Measurements from ENCODE around the gene MACROD2.

MACROD2 gene

DNA sequence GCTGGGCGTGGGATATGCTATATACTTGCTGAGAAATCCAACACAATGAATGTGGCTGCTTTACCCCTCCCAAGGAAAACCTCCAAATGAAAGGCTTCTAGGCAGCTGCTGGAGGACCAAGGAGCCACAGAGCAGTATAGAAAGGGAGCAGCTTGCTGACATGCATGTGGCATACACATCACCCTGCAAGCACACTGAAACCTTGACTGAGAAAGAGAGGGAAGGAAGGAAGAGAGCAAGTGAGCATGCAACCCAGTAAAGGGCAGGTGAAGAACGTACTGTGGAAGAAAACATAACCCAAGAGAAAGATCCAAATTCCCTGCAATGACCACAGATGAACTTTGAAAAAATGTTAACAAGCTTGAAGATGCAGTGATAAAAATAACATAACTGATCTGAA is 2034.9 kb downstream of the MACROD2 start:
- Mint-ChIP-seq H3K27me3 (ENCODE audit: low read depth) (no peaks in the 10 kb centered on the region), H3K9me3 (no peaks in the 10 kb centered on the region), H3K36me3 (ENCODE audit: low read depth) (no peaks in the 10 kb centered on the region), H3K4me3 (no peak overlapping the region), H3K4me1 (ENCODE audit: low read depth) (no peaks in the 10 kb centered on the region), H3K27ac (no peak overlapping the region)

DNA sequence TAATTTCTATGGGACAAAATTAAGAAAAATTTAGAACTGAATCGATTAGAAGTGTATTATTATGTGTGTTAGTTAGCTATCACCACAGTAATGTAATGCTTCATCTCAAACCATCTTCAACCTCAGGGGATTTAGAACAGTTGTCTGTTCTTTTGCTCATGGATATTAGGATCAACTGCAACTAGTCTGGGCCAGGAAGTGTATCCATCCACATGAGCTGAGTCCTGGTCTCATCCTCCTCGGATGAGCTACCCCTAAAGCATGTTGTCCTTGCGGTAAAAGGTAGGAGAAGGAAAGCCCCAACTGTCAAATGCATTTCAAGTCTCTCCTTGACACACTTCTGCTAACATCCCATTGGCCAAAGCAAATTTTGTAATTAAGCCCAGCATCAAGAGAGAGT is 2040.3 kb downstream of the MACROD2 start:
- H3K4me1 Mint-ChIP-seq (ENCODE audit: low read depth): no peaks in the 10 kb centered on the region
- H3K9me3 Mint-ChIP-seq: no peaks in the 10 kb centered on the region
- no peak overlapping the region for H3K27ac Mint-ChIP-seq
- H3K36me3 Mint-ChIP-seq (ENCODE audit: low read depth): no peaks in the 10 kb centered on the region
- H3K4me3 Mint-ChIP-seq: no peak overlapping the region
- no peaks in the 10 kb centered on the region for H3K27me3 Mint-ChIP-seq (ENCODE audit: low read depth)

GRCh38 chr20:16036331-16036730 is 2041.0 kb downstream of the MACROD2 start:
- Mint-ChIP-seq H3K36me3 (ENCODE audit: low read depth) (no peaks in the 10 kb centered on the region), H3K27me3 (ENCODE audit: low read depth) (no peaks in the 10 kb centered on the region), H3K9me3 (no peaks in the 10 kb centered on the region), H3K4me3 (no peak overlapping the region), H3K27ac (no peak overlapping the region), H3K4me1 (ENCODE audit: low read depth) (no peaks in the 10 kb centered on the region)

GRCh38 chr20:16040742-16041141 is 2045.4 kb downstream of the MACROD2 start:
- H3K4me1 Mint-ChIP-seq (ENCODE audit: low read depth): no peaks in the 10 kb centered on the region
- no peaks in the 10 kb centered on the region for H3K27me3 Mint-ChIP-seq (ENCODE audit: low read depth)
- H3K36me3 Mint-ChIP-seq (ENCODE audit: low read depth): no peaks in the 10 kb centered on the region
- H3K9me3 Mint-ChIP-seq: no peaks in the 10 kb centered on the region
- H3K27ac Mint-ChIP-seq: no peak overlapping the region
- no peak overlapping the region for H3K4me3 Mint-ChIP-seq

DNA sequence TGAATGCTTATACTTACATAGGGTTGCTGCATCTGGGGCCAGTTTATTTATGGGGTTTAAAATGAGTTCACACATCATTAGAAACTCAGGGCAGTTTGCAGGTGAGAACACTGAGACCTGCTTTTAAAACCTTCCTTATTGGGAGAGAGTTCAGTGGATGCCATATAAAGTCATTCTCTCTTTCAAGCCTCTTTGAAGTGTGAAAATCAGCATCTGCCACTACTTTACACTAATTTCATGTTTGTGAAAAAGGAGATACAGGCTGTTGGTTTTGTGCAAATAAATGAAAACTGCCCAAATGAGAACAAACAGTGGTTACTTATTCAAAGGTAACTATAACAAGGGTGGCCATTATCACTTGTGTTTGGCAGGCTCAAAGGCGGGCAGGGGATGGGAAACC is 2047.4 kb downstream of the MACROD2 start:
- no peaks in the 10 kb centered on the region for H3K36me3 Mint-ChIP-seq (ENCODE audit: low read depth)
- H3K27me3 Mint-ChIP-seq (ENCODE audit: low read depth): no peaks in the 10 kb centered on the region
- H3K27ac Mint-ChIP-seq: no peak overlapping the region
- no peaks in the 10 kb centered on the region for H3K9me3 Mint-ChIP-seq
- H3K4me3 Mint-ChIP-seq: no peak overlapping the region
- no peaks in the 10 kb centered on the region for H3K4me1 Mint-ChIP-seq (ENCODE audit: low read depth)

DNA sequence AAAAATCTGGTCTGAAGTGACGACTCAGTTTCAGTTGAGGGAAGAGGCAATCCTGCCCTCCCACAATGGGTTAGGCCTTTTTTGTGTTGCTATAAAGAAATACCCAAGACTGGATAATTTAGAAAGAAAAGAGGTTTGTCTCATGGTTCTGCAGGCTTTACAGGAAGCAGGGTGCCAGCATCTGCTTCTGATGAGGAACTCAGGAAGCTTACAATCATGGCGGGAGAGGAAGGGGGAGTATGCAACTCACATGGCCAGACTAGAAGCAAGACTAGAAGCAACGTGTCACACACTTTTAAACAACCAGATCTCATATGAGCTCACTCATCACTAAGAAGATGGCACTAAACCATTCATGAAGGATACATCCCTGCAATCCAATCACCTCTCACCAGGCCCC is 2048.6 kb downstream of the MACROD2 start:
- Mint-ChIP-seq H3K36me3 (ENCODE audit: low read depth) (no peaks in the 10 kb centered on the region), H3K4me1 (ENCODE audit: low read depth) (no peaks in the 10 kb centered on the region), H3K27ac (no peak overlapping the region), H3K27me3 (ENCODE audit: low read depth) (no peaks in the 10 kb centered on the region), H3K4me3 (no peak overlapping the region), H3K9me3 (no peaks in the 10 kb centered on the region)

DNA sequence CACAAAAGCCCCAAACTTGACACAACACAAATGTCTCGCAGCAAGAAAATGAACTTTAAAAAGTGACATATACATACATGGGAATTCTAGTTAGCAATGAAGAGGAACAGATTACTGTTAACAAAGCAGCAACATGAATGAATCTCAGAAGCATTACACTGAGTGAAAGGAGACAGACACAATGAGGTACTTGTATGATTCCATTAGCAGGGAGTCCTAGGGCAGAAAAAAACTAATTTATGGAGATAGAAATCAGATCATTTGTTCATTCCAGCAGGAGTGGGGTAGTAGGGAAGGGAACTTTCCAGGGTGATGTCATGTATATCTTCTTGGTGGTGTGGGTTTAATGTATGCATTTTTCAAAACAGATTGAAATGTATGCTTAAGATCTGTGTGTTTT is 2053.6 kb downstream of the MACROD2 start:
- Mint-ChIP-seq H3K4me1 (ENCODE audit: low read depth) (no peaks in the 10 kb centered on the region), H3K27me3 (ENCODE audit: low read depth) (no peaks in the 10 kb centered on the region), H3K4me3 (no peak overlapping the region), H3K27ac (no peak overlapping the region), H3K36me3 (ENCODE audit: low read depth) (no peaks in the 10 kb centered on the region), H3K9me3 (no peaks in the 10 kb centered on the region)

- H3K36me3 Mint-ChIP-seq (ENCODE audit: low read depth): no peaks in the 10 kb centered on the region
- no peaks in the 10 kb centered on the region for H3K9me3 Mint-ChIP-seq
- H3K27ac Mint-ChIP-seq: no peak overlapping the region
- no peak overlapping the region for H3K4me3 Mint-ChIP-seq
- no peaks in the 10 kb centered on the region for H3K27me3 Mint-ChIP-seq (ENCODE audit: low read depth)
- no peaks in the 10 kb centered on the region for H3K4me1 Mint-ChIP-seq (ENCODE audit: low read depth)
Measured at GRCh38 chr20:16049529-16050093, 2054.3 kb downstream of the MACROD2 start.

DNA sequence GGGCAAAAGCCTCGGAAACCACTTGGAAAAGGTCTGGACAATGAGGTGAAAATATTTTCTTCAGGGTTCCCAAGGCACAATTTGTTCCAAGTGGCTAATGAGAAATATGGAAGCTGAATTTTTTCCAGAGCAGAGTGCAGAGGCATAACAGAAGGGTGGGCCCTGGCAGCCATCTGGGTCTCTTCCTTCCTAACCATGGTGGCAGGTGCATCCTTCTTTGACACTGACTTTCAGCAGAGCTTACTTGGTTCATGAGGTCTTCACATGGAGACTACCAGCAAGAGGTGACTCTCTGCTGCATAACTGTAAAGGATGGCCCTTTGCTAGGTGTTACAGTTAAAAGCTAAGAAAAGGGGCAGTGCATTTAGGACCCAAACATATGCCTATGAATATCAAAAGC is 2055.1 kb downstream of the MACROD2 start:
- H3K27ac Mint-ChIP-seq: no peak overlapping the region
- H3K9me3 Mint-ChIP-seq: no peaks in the 10 kb centered on the region
- no peaks in the 10 kb centered on the region for H3K27me3 Mint-ChIP-seq (ENCODE audit: low read depth)
- H3K4me3 Mint-ChIP-seq: no peak overlapping the region
- no peaks in the 10 kb centered on the region for H3K4me1 Mint-ChIP-seq (ENCODE audit: low read depth)
- H3K36me3 Mint-ChIP-seq (ENCODE audit: low read depth): no peaks in the 10 kb centered on the region

DNA sequence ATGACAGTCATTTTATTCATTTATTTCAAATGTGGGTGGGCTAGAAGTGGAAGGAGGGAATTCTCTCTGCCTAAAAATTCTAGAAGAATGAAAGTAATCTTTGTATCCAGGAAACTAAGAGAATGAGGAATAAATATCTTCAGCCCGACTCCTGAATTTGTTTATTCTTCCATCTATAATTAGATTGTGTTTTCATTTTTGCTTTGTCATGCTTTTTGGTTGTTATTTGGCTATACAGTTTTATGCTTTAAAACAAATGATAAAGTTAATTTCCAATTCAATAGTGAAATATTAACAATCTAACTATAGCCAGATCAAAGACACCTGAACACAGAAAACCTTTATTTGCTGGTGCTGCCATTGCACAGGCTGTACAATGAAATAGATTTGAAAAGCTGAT is 2056.7 kb downstream of the MACROD2 start:
- H3K27ac Mint-ChIP-seq: no peak overlapping the region
- no peaks in the 10 kb centered on the region for H3K36me3 Mint-ChIP-seq (ENCODE audit: low read depth)
- H3K27me3 Mint-ChIP-seq (ENCODE audit: low read depth): no peaks in the 10 kb centered on the region
- H3K4me3 Mint-ChIP-seq: no peak overlapping the region
- no peaks in the 10 kb centered on the region for H3K4me1 Mint-ChIP-seq (ENCODE audit: low read depth)
- H3K9me3 Mint-ChIP-seq: no peaks in the 10 kb centered on the region

DNA sequence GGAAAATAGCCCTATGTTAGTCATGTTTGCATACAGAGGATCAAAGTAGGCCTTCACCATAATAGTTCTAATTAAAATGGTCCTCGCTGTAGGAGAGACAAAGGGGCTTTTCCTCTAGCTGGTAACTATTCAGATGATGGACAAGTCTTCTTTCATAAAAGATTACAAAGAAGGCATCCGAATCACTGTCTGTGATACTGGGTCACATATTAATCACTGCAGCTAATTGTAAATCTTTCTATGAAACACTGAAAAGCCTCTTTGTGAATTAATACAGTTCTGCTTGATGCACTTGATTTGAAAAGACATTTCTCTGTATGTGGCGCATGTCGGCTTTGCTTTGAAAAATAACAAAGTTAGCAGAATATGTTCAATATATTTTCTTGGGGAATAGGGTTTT is 2057.1 kb downstream of the MACROD2 start:
- Mint-ChIP-seq H3K4me1 (ENCODE audit: low read depth) (no peaks in the 10 kb centered on the region), H3K4me3 (no peak overlapping the region), H3K9me3 (no peaks in the 10 kb centered on the region), H3K27ac (no peak overlapping the region), H3K36me3 (ENCODE audit: low read depth) (no peaks in the 10 kb centered on the region), H3K27me3 (ENCODE audit: low read depth) (no peaks in the 10 kb centered on the region)

- H3K4me1 Mint-ChIP-seq (ENCODE audit: low read depth): no peaks in the 10 kb centered on the region
- no peaks in the 10 kb centered on the region for H3K36me3 Mint-ChIP-seq (ENCODE audit: low read depth)
- no peaks in the 10 kb centered on the region for H3K9me3 Mint-ChIP-seq
- no peaks in the 10 kb centered on the region for H3K27me3 Mint-ChIP-seq (ENCODE audit: low read depth)
- H3K4me3 Mint-ChIP-seq: no peak overlapping the region
- no peak overlapping the region for H3K27ac Mint-ChIP-seq
Measured at GRCh38 chr20:16054985-16055384, 2059.7 kb downstream of the MACROD2 start.

- Mint-ChIP-seq H3K4me1 (ENCODE audit: low read depth) (no peaks in the 10 kb centered on the region), H3K27me3 (ENCODE audit: low read depth) (no peaks in the 10 kb centered on the region), H3K9me3 (no peaks in the 10 kb centered on the region), H3K4me3 (no peak overlapping the region), H3K27ac (no peak overlapping the region), H3K36me3 (ENCODE audit: low read depth) (no peaks in the 10 kb centered on the region)
Measured at GRCh38 chr20:16057651-16058050, 2062.3 kb downstream of the MACROD2 start.

- H3K27me3 Mint-ChIP-seq (ENCODE audit: low read depth): no peaks in the 10 kb centered on the region
- H3K9me3 Mint-ChIP-seq: no peaks in the 10 kb centered on the region
Measured at GRCh38 chr20:16058268-16058667, 2063.0 kb downstream of the MACROD2 start.

GRCh38 chr20:16059841-16060240 is 2064.5 kb downstream of the MACROD2 start:
- no peak overlapping the region for H3K4me3 Mint-ChIP-seq
- no peaks in the 10 kb centered on the region for H3K36me3 Mint-ChIP-seq (ENCODE audit: low read depth)
- H3K27ac Mint-ChIP-seq: no peak overlapping the region
- no peaks in the 10 kb centered on the region for H3K27me3 Mint-ChIP-seq (ENCODE audit: low read depth)
- H3K9me3 Mint-ChIP-seq: no peaks in the 10 kb centered on the region
- no peaks in the 10 kb centered on the region for H3K4me1 Mint-ChIP-seq (ENCODE audit: low read depth)

More at GRCh38 chr20:16058268-16058667, 2063.0 kb downstream of the MACROD2 start:
- Mint-ChIP-seq H3K4me1 (ENCODE audit: low read depth) (no peaks in the 10 kb centered on the region), H3K27ac (no peak overlapping the region), H3K4me3 (no peak overlapping the region), H3K36me3 (ENCODE audit: low read depth) (no peaks in the 10 kb centered on the region)

DNA sequence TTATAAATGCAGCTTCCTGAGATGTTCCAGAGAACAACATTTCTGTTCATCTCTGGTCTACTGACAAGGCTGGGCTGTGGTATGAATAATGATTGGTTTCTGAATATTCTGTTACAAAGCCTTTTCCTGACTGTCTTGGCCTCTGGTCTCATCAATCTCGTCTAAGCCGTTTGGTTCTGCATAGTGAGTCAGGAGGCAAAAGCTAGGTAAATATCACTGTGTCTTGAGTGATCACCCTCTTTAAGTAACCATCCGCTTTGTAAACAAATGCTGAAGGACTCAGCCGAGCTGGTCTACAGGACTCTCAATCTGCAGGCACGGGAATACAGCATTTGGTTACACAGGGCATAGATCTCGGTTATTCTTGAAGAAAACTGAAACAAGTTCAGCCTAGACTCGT is 2066.0 kb downstream of the MACROD2 start:
- Mint-ChIP-seq H3K4me3 (no peak overlapping the region), H3K9me3 (no peaks in the 10 kb centered on the region), H3K27me3 (ENCODE audit: low read depth) (no peaks in the 10 kb centered on the region), H3K36me3 (ENCODE audit: low read depth) (no peaks in the 10 kb centered on the region), H3K4me1 (ENCODE audit: low read depth) (no peaks in the 10 kb centered on the region), H3K27ac (no peak overlapping the region)
